Effector CD4-positive, alpha-beta T cell (primary cell): ENCODE measurements around the gene ZNF217.
"Not testable (repeated sequence)": the region's sequence is repeated elsewhere in the genome, so short reads cannot be mapped to it uniquely, and the experiment has no call there.

Experiments
- DNase-seq: peaks from one replicate; pipeline ENCODE4 v3.0.0-alpha.2; 2020

ZNF217 gene

DNA sequence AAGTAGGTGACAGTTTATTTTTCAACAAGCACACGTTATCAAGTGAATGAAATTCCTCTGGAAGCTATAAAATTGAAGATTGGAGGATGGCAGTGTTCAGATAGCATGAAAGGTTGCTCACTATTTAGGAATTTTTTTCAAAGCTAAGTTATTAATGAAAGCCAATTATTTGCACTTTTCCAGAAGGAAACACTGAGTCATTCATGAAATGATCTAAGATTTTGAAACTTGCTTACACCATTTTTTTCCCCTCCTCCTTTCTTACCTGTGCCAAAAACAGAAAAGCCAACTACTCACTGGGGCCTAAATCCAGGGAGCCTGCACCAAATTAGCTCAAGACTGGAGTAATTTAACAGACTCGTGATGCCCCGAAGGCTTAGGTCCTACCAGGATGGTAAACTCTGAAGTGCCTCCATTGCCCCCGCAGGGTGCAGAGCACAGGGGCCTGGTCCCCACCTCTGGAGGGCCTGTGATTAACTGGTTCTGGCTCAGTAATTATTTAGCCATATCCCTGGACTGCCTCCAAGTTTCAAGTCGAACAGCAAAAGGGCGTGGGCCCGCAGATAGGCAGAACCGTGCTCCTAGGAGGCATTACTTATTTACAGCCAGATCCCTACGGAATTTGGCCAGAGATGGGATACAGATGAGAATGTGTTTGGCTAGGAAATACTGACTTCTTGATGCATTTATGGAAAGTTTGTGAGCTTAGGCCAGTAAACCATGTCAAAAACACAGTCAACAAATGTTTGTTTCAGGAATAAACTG, 28.0 kb upstream of the ZNF217 start:
- no peak for DNase-seq

GRCh38 chr20:53618490-53619000, 24.9 kb upstream of the ZNF217 start:
- DNase-seq, result not testable (repeated sequence)

- DNase-seq, result no peak
Measured at GRCh38 chr20:53617791-53618489, 24.3 kb upstream of the ZNF217 start.

DNA sequence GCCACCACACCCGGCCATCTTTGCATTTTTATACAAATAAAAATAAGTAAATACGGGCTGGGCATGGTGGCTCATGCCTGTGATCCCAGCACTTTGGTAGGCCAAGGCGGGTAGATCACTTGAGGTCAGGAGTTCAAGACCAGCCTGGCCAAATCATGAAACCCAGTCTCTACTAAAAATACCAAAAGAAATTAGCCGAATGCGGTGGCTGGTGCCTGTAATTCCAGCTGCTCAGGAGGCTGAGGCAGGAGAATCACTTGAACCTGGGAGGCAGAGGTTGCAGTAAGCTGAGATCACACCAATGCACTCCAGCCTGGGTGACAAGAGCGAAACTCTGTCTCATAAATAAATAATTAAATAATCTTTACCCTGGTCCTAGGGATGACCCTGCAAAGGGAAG, 22.9 kb upstream of the ZNF217 start:
- DNase-seq, result not testable (repeated sequence)

- DNase-seq, result no peak
Measured at GRCh38 chr20:53613748-53614147, 20.1 kb upstream of the ZNF217 start.

DNA sequence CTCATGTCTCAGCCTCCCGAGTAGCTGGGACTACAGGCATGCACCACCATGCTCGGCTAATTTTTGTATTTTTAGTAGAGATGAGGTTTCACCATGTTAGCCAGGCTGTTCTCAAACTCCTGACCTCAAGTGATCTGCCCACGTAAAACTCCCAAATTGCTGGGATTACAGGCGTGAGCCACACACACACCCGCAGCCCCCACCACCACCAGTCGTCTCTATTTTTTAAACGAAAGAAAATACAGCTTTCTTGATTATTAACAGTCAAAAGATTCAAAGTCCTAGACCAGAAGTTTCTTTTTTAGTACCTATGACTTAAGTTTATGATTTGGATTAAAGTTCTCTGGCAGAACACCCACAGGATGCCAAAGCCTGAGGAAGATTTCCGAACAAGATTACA, 18.6 kb upstream of the ZNF217 start:
- not testable (repeated sequence) for DNase-seq

- no peak for DNase-seq
Measured at GRCh38 chr20:53611449-53611894, 17.8 kb upstream of the ZNF217 start.

- DNase-seq, result peak; percentile 64
Measured at GRCh38 chr20:53609491-53610445, 16.1 kb upstream of the ZNF217 start.

DNA sequence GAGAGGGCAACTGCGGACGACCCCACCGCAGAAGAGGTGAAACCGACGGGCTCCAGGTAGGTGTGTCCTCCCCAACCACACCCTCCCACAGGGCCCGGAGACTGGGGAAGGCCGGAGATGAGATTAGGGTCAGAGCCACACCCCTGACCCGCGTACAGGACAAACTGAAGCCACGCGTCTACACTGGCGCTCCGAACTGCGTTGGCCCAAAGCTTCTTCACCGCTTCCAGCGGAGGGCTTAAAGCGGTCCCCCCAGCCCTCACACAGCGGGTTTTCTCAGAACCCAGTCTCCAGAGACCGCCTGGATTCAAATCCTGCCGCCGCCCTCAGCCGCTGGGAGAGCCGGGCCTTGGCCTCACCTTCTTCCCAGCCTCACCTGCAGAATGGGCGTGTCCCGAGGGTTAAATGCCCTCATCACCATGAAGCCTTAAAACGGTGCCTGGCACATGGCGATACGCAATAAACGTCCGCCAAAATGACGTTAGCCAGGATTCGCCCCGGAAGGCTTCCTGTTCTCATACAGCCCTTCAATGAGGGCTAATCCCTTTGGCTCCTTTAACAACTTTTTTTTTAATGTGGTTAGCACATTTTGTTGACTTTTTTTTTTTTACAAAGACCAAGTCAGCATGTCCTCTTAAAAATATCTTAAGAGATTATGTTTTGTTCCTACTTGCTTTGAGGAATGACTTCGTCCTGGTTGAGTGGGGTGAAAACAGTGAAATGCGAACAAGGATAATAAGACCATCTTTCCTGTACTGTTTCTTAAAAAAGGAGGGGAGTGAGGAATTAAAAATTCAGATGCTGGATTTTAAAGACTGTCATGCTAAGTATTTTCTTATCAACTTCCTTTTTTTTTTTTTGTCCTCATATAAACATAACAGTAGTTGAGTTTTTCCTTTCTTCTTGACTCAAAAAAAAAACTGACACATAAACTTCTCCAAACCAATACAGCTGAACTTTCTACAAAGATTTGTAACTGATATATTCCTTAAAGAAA, 15.1 kb upstream of the ZNF217 start:
- DNase-seq, result no peak

DNA sequence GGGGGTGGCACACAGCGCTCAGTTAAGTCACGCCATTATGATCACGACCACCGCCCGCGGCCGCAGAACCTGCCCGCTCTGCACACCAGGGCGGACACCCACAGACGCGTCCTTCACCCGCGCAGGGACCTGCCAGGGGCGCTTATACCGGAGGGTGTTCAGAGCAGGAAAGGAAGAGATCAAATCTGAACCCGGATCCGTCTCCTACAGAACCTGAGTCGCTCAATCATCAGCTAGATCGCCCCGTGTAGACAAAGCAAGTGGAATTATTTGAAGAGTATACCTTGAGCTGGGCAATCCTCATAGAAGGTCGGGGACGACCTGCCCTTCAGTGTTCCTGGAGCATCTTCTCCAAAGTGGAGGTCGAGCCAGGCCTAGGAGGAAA, 14.4 kb upstream of the ZNF217 start:
- no peak for DNase-seq

DNA sequence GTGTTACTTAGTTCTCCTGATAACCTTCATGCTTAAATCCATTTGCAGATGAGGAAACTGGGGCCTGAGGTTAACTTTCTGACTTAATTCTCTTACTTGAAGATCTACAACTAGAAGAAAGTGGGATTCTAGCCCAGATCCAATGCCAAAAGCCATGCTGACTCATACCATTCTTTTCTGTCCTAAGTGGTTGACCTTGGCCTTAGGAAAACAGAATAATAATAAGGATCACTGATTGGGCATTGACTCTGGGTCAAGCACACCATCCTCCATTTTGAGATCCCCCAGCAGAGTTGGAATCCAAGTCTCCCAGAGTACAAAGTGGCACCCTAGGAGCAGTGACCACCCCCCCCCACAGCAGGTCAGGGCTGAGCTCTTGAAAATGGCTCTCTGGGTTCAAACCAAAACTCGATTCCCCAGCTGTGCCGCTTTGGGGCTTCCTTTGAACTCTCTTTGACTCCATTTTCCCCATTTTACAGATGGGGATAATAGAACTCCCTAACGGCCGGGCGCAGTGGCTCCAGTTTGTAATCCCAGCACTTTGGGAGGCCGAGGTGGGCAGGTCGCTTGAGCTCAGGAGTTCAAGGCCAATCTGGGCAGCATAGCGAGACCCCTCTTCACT, 12.8 kb upstream of the ZNF217 start:
- DNase-seq, result no peak

DNA sequence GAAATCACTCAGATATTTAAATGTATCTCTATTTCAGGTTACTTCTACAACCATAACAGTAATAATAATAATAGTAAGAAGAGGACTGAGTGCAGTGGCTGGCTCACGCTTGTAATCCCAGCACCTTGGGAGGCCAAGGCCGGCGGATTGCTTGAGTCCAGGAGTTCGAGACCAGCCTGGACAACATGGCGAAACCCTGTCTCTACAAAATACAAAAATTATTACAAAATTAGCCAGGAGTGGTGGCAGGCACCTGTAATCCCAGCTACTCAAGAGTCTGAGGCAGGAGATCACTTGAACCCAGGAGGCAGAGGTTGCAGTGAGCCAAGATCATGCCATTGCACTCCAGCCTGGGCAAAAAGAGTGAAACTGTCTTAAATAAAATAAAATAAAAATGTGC, 11.8 kb upstream of the ZNF217 start:
- not testable (repeated sequence) for DNase-seq

DNA sequence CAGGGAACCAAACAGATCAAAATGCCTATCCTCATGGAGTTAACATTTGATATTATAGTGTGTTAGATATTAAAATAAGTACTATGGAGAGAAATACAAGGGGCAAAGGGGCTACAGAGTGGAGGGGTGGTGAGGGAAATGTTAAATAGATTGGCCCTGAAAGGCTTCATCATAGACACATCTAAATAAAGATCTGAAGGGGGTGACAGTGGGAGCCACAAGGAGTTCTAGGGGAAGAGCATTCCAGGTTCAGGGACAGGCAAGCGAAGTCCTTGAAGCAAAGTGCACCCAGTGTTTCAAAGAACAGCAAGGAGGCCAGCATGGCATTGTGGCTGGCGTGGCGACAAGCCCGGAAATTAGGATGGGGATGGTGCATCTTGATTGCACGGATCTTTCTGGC, 11.2 kb upstream of the ZNF217 start:
- not testable (repeated sequence) for DNase-seq

GRCh38 chr20:53602661-53603060, 9.0 kb upstream of the ZNF217 start:
- no peak for DNase-seq

DNA sequence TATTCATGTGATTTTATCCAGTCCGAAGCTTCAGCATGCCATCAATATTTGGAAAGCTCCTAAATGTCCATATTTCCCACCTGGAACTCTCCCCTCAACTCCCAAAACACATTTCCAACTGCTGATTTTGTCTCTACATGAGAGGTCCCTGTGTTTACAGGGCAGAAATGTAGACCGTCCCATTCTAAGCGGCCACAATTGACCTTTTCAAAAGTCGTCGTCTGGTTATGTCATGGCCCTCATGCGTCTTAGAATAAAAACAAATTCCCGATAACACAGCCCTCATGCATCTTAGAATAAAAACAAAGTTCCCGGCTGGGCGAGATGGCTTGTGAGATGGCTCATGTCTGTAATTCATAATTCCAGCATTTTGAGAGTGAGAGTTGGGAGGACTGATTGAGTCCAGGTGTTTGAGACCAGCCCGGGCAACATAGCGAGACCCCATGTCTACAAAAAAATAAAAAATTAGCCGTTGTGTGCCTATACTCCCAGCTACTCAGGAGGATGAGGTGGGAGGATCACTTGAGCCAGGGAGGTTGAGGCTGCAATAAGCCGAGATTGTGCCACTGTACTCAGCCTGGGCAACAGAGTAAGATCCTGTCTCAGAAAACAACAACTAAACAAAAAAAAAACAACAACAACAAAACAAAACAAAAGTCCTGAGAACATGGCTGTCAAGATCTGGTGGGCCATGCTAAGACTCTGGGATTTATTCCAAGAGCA, 6.4 kb upstream of the ZNF217 start:
- DNase-seq, result no peak

DNA sequence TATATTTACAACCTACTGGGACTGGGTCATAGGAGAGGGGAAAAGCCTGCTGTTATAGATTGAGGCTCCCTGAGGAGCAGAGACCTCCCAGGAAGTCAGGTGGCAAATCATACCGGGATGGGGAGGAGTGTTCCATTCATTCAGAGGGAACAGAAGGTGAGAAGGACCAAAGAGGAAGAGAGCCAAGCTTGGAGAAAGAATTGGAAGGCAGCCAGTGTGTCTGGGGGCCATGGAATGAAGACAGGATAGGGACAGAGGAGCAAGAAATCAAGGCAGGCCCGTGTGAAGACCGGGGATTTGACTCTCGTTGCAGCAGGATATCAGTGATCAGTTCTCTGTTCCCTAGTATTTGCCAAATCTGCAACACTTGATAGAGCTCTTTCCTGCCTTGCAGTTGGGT, 5.7 kb upstream of the ZNF217 start:
- DNase-seq, result no peak

- no peak for DNase-seq
Measured at GRCh38 chr20:53599044-53599362, 5.4 kb upstream of the ZNF217 start.

GRCh38 chr20:53598140-53599043, 4.8 kb upstream of the ZNF217 start:
- no peak for DNase-seq

DNA sequence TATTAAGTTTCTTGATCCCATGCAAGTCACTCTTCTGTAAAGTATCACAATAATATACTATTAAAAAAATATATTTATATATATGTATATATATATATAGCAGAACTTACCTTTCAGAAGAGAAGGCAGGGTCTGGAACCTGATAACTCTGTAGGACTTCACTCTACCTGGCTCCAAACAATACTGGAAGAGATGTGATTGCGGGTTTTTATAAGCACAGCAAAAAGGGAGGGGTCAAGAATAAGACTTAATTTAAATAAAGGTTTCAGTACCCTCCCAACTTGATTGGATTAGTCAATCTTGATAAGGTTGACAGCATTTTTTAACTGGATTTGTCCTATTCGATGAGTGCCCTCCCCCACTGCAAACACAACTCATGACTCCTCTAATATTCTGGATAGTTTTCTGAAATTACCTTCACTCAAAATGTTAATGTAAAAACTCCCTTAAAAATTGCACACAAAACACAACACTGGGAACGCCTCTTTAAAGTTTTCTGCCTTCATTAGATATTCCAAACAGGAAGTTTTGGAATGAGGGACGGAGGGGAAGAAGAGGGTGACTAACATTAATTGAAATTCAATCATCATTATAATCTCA, 4.0 kb upstream of the ZNF217 start:
- DNase-seq, result no peak
